CD4-positive, alpha-beta T cell treated with Interleukin-2 at 100 ng/mL for 4 hours (primary cell): Measurements from ENCODE around the gene LRRK1.

Experiments
- DNase-seq: peaks from one replicate; pipeline ENCODE4 v3.0.0-alpha.2; 2020; ENCODE audit warnings: low spot score

Gene LRRK1

DNA sequence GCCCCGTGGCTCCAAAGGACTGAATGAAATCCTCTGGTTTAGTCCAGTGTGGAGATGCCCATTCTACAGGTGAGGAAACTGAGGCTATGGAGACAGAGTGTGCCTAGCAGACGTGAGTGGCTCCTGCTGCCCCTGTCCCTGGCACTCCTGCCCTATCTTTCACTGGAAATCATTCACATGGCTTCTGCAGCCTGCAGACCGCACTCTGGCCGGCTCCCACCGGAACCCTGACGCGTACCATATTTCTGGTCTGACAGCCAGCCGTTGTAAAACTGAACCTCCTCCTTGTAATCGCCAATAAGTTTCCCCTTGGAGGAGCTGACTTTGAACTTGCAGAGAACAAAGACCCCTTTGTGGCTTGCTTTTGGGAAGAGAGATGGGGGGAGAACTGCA, 196.2 kb downstream of the LRRK1 start:
- DNase-seq = no peak

DNA sequence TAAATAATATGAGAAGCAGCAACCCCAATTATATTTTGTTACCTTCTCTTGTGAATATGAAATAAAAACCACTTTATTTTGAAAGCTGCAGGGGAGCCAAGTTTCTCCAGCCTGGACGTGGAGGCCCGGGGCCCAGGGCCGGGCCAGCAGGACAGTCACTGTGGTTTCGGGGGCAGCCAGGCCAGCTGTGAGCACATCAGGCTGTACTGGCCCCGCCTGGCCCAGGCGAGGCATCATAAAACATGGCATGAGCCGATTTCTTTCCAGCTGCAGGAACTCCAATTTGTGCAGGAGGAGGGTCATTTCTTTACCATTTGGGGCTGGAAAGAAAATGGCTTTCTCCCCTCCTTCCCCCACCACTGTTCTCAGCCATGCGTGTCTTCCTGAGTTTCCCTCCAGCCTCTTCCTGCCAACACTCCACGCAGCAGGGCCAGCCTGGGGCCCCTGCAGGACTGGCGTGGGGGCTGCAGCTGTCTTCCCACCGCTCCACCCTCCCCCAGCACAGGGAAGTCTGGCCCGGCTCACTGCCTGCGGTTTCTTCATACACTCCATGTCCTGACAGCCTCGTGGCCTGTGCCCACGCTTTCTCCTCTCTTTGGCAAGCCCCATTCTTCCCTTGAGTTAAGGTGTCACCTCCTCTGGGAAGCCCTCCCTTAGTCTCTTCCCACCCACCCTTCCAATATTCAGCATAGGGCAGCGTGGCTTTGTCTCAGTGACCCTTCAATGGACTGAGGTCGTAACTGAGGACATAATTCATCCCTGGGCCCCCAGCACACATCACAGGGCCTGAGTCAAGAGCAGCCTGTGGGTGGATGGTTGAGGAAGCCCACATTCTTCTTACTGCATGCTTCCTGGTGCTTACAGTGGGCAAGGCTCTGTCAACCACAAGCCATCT, 196.9 kb downstream of the LRRK1 start:
- DNase-seq = no peak

DNA sequence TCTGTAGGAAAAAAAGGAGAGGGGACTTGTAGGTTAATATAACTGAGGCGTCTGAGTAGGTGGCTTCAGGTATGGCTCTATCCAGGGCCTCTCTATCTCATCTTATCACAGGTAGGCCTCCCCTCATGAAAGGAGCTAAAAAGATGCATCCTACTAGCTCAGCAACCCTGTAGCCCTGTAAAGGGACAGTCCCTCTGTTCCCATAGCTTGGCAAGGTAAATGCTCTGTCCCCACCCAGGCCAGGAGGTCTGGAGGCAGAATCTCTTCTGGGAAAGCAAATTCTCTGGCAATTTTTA, 197.5 kb downstream of the LRRK1 start:
- DNase-seq = no peak

DNA sequence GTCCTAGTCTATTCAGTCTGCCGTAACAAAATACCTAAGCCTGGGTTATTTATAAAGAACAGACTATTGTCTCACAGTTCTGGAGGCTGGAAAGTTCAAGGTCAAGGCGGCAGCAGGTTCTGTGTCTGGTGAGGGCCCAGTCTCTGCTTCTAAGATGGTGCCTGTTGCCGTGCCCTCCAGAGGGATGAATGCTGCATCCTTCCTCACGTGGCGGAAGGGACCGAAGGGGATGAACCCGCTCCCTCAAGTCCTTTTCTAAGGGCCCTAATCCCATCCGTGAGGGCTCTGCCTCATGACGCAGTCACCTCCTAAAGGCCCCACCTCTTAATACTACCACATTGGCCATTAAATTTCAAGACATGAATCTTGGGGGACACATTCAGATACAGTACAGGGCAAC, 199.0 kb downstream of the LRRK1 start:
- no peak for DNase-seq

DNA sequence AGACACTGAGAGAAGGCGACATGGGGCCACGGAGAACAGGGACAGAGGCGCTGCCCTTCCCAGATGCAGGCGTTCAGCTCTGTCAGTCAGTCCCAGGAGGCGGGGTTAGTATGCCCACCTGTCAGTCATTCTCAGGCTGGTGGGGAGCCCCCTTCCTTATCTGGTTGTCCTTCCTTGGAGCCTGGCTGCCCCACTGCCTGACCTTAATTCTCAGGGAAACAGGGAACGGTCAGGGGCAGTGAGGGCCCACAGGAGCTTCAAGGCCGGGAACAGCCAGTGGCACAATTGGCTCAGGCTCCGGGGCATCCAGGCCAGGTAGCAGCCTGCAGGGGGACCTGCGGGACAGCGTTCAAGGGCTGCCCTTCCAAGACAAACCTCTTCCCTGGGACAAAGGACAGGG, 199.5 kb downstream of the LRRK1 start:
- no peak for DNase-seq

DNA sequence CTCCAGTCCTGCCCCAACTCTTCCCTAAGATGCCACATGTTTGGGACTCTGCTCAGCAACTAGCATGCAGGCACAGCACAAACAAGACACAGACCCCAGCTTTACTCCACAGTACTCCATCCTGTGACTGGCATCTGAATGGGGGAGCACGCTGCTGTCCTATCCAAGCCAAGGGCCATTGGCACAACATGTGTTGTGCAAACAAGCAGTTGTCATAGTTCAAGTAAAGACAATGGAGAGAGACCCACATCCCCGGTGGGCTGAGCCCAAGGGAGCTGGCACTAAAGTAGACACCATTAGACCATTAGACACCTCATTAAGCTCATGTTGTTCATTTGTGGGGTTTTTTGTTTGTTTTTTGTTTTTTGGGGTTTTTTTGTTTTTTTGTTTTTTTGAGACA, 200.0 kb downstream of the LRRK1 start:
- DNase-seq = no peak
